Mononuclear cell (primary cell): Measurements from ENCODE around the gene SLC13A1. TPM values are rescaled to one million over a fixed set of nuclear protein-coding genes. Genes with fewer than 3 reads are reported as not detected.
"Not testable (repeated sequence)": the region's sequence is repeated elsewhere in the genome, so short reads cannot be mapped to it uniquely, and the experiment has no call there.

Experiments
- H3K27me3 ChIP-seq: 2 replicates; pipeline ENCODE4 v1.6.0; 2011; ENCODE audit warnings: low read length, control low read depth; ENCODE audit not compliant: insufficient read depth
- H3K4me1 ChIP-seq: 2 replicates; pipeline ENCODE4 v1.5.1; 2011; ENCODE audit warnings: mild to moderate bottlenecking, low read length, control low read depth; ENCODE audit not compliant: insufficient read depth
- H3K4me3 ChIP-seq: 2 replicates; pipeline ENCODE4 v1.5.1; 2011; ENCODE audit warnings: mild to moderate bottlenecking, low read length, moderate library complexity
- H3K9me3 ChIP-seq: 2 replicates; pipeline ENCODE4 v1.5.1; 2011; ENCODE audit warnings: low read depth, mild to moderate bottlenecking, control low read depth, low read length
- total RNA-seq: library from RNA; depleted of rRNA; stranded (reverse); fragments of >200 nt; gene quantifications from one replicate; pipeline ENCODE4 v1.2.3, GENCODE V29; 2012

Gene SLC13A1, protein sequence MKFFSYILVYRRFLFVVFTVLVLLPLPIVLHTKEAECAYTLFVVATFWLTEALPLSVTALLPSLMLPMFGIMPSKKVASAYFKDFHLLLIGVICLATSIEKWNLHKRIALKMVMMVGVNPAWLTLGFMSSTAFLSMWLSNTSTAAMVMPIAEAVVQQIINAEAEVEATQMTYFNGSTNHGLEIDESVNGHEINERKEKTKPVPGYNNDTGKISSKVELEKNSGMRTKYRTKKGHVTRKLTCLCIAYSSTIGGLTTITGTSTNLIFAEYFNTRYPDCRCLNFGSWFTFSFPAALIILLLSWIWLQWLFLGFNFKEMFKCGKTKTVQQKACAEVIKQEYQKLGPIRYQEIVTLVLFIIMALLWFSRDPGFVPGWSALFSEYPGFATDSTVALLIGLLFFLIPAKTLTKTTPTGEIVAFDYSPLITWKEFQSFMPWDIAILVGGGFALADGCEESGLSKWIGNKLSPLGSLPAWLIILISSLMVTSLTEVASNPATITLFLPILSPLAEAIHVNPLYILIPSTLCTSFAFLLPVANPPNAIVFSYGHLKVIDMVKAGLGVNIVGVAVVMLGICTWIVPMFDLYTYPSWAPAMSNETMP
- not detected for total RNA-seq

GRCh38 chr7:123199883-123200282, at the start of gene SLC13A1:
SLC13A1 (minus strand) TSS chr7:123199969; CDS start chr7:123199946, 23 bp downstream.
- Histone ChIP-seq H3K27me3 (no peaks in the 10 kb centered on the region), H3K4me3 (no peak within 1 kb of the TSS), H3K4me1 (no peaks in the 10 kb centered on the region), H3K9me3 (no peaks in the 10 kb centered on the region)

DNA sequence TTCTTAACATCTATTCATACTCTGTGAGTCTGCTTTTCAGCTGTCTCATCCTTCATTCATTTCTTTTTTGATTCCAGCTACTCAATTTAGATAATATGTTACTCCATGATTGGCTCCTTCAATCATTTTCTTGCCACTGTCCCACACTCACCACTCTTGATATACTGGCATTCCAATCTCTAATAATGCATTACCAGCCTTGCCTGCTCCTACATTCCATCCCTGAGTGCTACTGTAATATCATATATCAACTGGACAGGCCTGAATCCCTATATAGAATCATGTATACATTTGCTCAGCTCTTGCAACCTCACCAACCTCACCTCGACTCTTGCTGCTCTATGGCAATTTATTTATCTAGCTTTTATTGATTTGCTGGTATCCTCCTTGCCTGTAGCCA, 45.0 kb upstream of the SLC13A1 start:
- H3K4me3 ChIP-seq = no peak overlapping the region
- no peaks in the 10 kb centered on the region for H3K9me3 ChIP-seq
- H3K27me3 ChIP-seq = no peaks in the 10 kb centered on the region
- H3K4me1 ChIP-seq = no peaks in the 10 kb centered on the region

GRCh38 chr7:123242467-123243092, 42.8 kb upstream of the SLC13A1 start:
- Histone ChIP-seq H3K27me3 (no peaks in the 10 kb centered on the region), H3K4me1 (no peaks in the 10 kb centered on the region), H3K4me3 (no peak overlapping the region), H3K9me3 (no peaks in the 10 kb centered on the region)

DNA sequence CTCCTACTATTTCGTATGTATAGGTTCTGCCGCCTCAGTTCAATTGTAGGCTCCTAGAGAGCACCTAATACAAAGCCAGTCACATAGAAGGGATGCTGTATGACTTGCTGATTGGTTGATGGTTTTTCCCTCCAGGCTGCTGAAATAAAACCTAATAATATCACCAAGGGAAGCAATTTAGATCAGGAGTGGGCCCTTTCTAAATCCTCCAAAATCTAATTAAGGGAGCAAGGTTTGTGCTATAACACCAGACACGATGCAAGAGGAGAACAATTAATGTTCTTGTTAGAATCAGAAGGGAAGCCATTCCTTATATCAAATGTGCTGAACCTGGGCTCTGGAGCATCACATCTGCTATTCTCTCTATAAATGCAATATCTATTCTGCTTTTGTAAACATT, 42.0 kb upstream of the SLC13A1 start:
- H3K4me1 ChIP-seq = no peaks in the 10 kb centered on the region
- no peaks in the 10 kb centered on the region for H3K27me3 ChIP-seq
- no peaks in the 10 kb centered on the region for H3K9me3 ChIP-seq
- no peak overlapping the region for H3K4me3 ChIP-seq

- H3K9me3 ChIP-seq = no peaks in the 10 kb centered on the region
- H3K27me3 ChIP-seq = no peaks in the 10 kb centered on the region
These were observed 31.5 kb upstream of the SLC13A1 start for GRCh38 chr7:123231021-123232000.

DNA sequence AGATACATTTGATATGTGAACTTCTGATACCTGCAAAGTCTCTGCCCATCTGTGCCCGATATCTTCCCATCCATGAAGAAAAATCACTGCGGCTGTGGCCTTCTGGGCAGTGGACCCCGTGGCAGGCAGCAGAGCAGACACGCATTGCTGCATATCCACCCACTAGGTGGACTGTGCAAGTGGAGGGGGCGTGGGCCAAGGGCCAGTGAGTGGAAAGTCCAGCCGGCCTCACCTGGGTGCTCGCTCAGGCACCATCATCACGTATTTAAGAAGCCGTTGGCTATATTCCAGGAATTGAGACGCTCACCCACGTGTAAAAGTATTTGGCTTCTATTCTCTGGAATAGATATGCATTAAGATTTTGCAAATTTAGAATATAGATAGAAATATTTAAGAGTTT, 30.8 kb upstream of the SLC13A1 start:
- Histone ChIP-seq H3K4me3 (no peak overlapping the region), H3K9me3 (no peaks in the 10 kb centered on the region), H3K4me1 (no peaks in the 10 kb centered on the region), H3K27me3 (no peaks in the 10 kb centered on the region)

More at GRCh38 chr7:123231021-123232000, 31.5 kb upstream of the SLC13A1 start:
- Histone ChIP-seq H3K4me3 (no peak overlapping the region), H3K4me1 (no peaks in the 10 kb centered on the region)

GRCh38 chr7:123230147-123230546, 30.4 kb upstream of the SLC13A1 start:
- Histone ChIP-seq H3K27me3 (no peaks in the 10 kb centered on the region), H3K9me3 (no peaks in the 10 kb centered on the region), H3K4me1 (no peaks in the 10 kb centered on the region), H3K4me3 (no peak overlapping the region)

- no peaks in the 10 kb centered on the region for H3K4me1 ChIP-seq
- no peaks in the 10 kb centered on the region for H3K27me3 ChIP-seq
- H3K4me3 ChIP-seq = no peak overlapping the region
- H3K9me3 ChIP-seq = no peaks in the 10 kb centered on the region
These were observed 29.7 kb upstream of the SLC13A1 start for GRCh38 chr7:123229426-123229825.

DNA sequence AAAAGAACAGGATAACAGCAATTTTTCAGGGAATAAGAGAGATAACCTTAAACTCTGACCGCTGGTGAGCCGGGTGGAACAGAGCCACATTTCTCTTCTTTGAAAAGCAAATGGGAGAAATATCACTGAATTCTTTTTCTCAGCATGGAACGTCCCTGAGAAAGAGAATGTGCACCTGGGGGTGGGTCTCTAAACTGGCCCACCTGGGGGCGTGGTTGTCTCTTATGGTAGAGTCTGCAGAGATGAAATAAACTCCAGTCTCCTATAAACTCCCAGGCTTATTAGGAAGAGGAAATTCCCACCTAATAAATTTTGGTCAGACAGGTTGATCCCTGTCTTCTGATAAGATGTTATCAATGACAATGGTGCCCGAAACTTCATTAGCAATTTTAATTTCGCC, 27.9 kb upstream of the SLC13A1 start:
- not testable (repeated sequence) for H3K9me3 ChIP-seq, H3K27me3 ChIP-seq, H3K4me1 ChIP-seq, H3K4me3 ChIP-seq

- Histone ChIP-seq H3K27me3 (no peaks in the 10 kb centered on the region), H3K9me3 (peaks cover 1% of the 10 kb centered on the region), H3K4me3 (no peak overlapping the region), H3K4me1 (no peaks in the 10 kb centered on the region)
These were observed 20.6 kb upstream of the SLC13A1 start for GRCh38 chr7:123220396-123220795.

DNA sequence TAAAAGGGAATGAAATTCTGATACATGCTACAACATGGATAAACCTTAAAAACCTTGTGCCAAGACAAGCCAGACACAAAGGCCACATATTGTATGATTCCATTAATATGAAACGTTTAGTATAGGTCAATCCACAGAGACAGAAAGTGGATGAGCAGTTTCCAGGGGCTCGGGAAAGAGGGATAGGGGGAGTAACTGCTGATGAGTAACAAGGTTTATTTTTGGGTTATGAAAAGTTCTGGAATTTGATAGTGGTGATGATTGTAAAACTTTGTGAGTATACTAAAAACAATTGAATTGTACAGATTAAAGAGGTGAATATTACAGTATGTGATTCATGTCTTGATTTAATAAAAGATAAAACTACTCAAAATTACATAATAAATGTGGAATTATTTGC, 19.1 kb upstream of the SLC13A1 start:
- H3K4me1 ChIP-seq = no peaks in the 10 kb centered on the region
- H3K9me3 ChIP-seq = peaks cover 4% of the 10 kb centered on the region
- H3K4me3 ChIP-seq = no peak overlapping the region
- H3K27me3 ChIP-seq = no peaks in the 10 kb centered on the region

DNA sequence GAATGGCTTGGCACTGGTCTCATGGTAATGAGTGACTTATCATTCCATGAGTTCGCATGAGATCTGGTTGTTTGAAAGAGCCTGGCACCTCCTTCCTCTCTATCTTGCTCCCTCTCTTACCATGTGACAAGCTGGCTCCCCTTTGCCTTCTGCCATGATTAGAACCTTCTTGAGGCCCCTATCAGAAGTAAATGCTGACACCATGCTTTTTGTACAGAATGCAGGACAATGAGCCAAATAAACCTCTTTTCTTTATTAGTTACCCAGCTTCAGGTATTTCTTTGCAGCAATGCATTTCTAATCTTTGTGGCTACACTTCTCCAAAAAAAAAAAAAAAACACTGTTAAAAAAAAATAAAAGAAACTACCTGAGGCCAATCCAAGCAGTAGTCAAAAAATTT, 17.1 kb upstream of the SLC13A1 start:
- peaks cover 4% of the 10 kb centered on the region for H3K9me3 ChIP-seq
- H3K4me3 ChIP-seq = no peak overlapping the region
- H3K4me1 ChIP-seq = no peaks in the 10 kb centered on the region
- no peaks in the 10 kb centered on the region for H3K27me3 ChIP-seq

DNA sequence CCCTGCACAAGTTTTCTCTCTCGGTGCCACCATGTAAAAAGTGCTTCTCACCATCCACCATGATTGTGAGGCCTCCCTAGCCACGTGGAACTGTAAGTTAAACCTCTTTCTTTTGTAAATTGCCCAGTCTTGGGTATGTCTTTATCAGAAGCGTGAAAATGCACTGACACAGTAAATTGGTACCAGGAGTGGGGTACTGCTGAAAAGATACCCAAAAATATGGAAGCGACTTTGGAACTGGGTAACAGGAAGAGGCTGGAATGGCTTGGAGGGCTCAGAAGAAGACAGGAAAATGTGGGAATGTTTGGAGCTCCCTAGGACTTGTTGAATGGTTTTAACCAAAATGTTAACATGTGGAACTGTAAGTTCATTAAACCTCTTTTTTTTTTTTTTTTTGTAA, 15.6 kb upstream of the SLC13A1 start:
- Histone ChIP-seq H3K27me3 (no peaks in the 10 kb centered on the region), H3K4me3 (no peak overlapping the region), H3K4me1 (no peaks in the 10 kb centered on the region), H3K9me3 (peaks cover 4% of the 10 kb centered on the region)

GRCh38 chr7:123211545-123211944, 11.8 kb upstream of the SLC13A1 start:
- peaks cover 4% of the 10 kb centered on the region for H3K9me3 ChIP-seq
- no peaks in the 10 kb centered on the region for H3K27me3 ChIP-seq
- H3K4me1 ChIP-seq = no peaks in the 10 kb centered on the region
- H3K4me3 ChIP-seq = no peak overlapping the region

DNA sequence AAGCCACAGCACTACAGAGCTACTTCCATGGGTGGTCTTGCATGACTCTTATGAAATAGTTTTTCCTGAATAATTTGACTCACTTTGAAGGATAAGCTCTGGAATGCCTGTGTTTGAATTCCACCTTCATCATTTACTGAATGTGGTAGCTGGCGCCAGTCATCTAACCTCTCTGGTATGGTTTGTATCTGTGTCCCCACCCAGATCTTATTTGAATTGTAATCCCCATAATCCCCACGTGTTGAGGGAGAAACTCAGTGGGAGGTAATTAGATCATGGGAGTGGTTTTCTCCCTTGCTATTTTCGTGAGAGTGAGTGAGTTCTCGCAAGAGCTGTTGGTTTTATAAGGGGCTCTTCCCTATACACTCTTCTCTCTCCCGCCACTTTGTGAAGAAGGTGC, 11.2 kb upstream of the SLC13A1 start:
- Histone ChIP-seq H3K9me3 (peaks cover 4% of the 10 kb centered on the region), H3K4me3 (no peak overlapping the region), H3K27me3 (no peaks in the 10 kb centered on the region), H3K4me1 (no peaks in the 10 kb centered on the region)
